CD4-positive, alpha-beta T cell treated with Interleukin-6 for 4 hours (primary cell): ENCODE measurements around the gene RNF214.
"Not testable (repeated sequence)": the region's sequence is repeated elsewhere in the genome, so short reads cannot be mapped to it uniquely, and the experiment has no call there.

Experiments used
- DNase-seq: peaks from one replicate; pipeline ENCODE4 v3.0.0-alpha.2; 2020; ENCODE audit warnings: mixed read lengths

The RNF214 gene

GRCh38 chr11:117232092-117232878, at the start of gene RNF214:
Gene RNF214 (plus strand): TSS chr11:117232671. CDS start chr11:117234273, 1,602 bp downstream.
- DNase-seq, result peak; percentile 79

DNA sequence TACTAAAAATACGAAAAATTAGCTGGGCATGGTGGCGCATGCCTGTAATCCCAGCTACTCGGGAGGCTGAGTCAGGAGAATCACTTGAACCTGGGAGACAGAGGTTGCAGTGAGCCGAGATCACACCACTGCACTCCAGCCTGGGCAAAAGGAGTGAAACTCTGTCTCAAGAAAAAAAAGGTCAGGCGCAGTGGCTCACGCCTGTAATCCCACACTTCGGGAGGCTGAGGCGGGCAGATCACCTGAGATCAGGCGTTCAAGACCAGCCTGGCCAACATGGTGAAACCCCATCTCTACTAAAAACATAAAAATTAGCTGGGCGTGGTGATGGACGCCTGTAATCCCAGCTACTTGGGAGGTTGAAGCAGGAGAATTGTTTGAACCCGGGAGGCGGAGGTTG, 49.3 kb upstream of the RNF214 start:
- DNase-seq, result not testable (repeated sequence)

DNA sequence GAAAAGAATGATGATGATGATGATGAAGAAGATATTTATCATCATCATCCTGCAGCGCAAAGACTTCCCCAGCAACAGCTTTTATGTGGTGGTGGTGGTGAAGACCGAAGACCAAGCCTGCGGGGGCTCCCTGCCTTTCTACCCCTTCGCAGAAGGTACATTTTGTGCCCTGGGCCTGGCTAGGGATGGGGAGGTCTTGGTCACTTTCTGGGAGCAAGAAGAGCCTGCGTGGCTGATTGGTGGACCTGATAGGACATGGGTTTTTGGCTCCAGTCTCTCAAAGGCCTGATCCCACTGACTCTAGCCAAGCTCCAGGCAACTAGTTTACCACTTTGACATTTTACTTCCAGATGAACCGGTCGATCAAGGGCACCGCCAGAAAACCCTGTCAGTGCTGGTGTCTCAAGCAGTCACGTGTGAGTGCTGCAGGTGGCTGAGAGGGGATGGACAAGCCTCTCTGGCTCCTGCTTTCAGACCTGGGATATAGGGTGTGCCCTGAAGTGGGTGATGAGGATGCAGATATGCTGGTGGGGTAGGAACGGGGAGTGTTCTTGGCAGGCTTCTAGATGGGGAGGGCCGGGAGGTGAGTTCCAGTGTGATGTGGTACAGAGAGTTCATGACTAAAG, 48.6 kb upstream of the RNF214 start:
- DNase-seq, result no peak

GRCh38 chr11:117185736-117186430, 46.6 kb upstream of the RNF214 start:
- no peak for DNase-seq

DNA sequence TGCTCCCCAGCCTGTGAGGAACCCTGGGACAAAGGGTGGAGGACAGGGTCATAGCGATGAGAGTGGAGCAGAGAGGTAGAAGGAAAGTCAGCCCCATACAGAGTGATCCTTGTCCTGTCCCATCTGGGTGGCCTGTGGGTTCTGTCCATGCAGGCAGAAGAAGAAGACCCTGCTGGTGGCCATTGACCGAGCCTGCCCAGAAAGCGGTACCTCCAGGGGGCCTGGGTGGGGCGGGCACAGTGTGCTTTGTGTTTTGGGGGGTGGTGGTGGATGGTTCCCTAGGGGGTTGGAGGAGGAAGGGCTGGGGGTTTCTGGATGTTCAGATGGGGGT, 46.1 kb upstream of the RNF214 start:
- DNase-seq, result no peak

- DNase-seq, result no peak
Measured at GRCh38 chr11:117187007-117187406, 45.5 kb upstream of the RNF214 start.

- DNase-seq, result no peak
Measured at GRCh38 chr11:117187428-117187798, 45.1 kb upstream of the RNF214 start.

- no peak for DNase-seq
Measured at GRCh38 chr11:117187799-117188481, 44.5 kb upstream of the RNF214 start.

DNA sequence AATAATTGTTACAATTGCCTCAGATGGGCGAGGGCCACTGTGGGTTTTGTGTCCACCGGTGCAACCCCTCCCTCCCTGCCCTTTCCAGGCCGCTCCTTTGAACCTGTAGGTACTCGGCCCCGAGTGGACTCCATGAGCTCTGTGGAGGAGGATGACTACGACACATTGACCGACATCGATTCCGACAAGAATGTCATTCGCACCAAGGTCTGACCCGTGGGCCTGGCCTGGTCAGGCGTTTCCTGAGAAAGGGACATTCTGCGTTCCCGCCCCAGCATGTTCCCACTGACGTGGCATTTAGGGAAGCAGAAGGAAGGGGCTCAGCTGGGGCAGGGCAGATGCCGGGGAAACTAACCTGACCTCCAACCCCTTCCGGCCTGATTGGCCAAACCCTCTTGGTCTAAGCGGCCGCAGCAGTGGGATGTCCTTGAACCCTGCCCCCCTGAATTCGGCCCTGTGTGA, 43.8 kb upstream of the RNF214 start:
- DNase-seq, result no peak

- DNase-seq, result no peak
Measured at GRCh38 chr11:117189191-117189940, 43.1 kb upstream of the RNF214 start.

DNA sequence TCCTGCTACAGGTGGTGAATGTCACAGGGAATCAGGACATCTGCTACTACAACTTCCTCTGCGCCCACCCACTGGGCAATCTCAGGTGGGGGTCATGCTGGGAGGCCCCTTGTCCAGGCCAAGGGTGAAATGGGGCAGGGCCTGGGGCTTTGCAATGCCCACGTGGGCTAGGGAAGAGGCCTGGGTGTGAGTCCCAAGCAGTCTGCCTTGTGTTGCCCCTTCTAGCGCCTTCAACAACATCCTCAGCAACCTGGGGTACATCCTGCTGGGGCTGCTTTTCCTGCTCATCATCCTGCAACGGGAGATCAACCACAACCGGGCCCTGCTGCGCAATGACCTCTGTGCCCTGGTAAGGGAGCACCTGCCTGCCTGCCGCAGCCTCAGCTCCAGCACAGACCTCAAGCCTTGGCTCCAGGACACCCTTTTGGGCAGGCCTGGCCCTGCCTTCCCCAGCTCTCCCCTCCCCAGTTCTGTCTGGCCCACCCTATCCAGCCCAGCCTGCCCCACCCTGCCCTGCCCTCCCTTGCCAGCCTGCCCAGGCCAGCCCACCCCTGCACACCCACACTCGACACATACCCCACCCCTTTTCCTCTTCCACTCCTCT, 42.4 kb upstream of the RNF214 start:
- DNase-seq, result no peak

GRCh38 chr11:117191680-117192400, 40.6 kb upstream of the RNF214 start:
- no peak for DNase-seq

GRCh38 chr11:117192401-117192875, 40.0 kb upstream of the RNF214 start:
- no peak for DNase-seq

DNA sequence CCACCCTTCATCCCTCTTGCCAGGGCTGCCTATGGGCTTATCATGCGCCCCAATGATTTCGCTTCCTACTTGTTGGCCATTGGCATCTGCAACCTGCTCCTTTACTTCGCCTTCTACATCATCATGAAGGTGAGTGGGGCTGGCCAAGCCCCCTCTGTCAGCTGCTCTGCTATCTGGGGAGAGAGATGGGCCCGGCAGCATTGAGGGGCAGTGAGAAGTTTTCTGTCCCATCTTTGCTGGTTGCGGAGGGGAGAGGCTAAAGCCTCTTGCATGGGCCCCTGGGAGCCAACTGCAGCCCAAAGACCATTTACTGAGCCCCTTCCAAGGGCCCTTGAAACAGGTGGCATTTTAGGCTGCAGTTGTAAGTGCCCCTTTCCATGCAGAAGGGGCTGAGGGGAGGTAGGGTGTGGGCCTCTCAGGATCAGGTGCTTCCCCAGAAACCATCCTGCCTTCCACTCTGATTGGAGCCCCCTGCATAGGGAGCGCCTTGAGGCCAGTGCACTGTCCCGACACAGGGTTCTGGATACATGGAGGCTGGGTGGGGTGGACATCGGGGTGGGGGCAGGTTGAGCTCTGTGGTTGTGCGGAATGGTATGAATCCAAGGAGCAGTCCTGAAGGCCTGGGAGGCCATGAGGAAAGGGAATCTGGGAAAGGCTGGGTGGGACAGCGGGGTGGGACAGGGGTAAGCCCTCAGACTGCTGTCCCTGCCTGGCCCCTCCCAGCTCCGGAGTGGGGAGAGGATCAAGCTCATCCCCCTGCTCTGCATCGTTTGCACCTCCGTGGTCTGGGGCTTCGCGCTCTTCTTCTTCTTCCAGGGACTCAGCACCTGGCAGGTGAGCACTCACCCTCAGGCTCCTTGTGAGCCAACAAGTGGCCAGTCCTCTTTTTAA, 39.1 kb upstream of the RNF214 start:
- DNase-seq, result no peak

DNA sequence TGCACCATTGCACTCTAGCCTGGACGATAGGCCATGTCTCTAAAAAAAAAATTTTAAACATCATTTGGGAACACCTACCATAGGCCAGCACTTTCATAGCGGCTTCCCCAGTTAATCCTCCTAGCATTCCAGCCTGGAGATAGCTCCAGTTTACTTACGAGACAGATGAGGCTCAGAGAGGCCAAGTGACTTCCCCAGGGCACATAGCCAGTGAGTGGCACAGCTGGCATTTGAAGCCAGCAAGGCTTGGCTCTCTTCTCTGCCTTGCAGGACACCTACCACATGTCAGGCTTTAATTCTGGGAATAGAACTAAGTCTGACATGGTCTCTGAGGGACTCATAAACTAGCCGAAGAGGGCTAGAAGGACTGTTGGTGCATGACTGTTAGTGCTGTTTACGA, 38.2 kb upstream of the RNF214 start:
- DNase-seq, result no peak

- DNase-seq, result no peak
Measured at GRCh38 chr11:117195258-117195657, 37.2 kb upstream of the RNF214 start.

DNA sequence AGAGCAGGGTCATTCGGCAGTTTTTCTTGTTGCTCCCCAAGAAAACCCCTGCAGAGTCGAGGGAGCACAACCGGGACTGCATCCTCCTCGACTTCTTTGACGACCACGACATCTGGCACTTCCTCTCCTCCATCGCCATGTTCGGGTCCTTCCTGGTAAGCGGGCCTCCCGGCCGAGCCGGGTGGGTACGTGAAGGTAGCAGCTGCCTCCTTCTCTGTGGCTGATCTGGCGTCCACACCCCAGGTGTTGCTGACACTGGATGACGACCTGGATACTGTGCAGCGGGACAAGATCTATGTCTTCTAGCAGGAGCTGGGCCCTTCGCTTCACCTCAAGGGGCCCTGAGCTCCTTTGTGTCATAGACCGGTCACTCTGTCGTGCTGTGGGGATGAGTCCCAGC, 36.7 kb upstream of the RNF214 start:
- no peak for DNase-seq

DNA sequence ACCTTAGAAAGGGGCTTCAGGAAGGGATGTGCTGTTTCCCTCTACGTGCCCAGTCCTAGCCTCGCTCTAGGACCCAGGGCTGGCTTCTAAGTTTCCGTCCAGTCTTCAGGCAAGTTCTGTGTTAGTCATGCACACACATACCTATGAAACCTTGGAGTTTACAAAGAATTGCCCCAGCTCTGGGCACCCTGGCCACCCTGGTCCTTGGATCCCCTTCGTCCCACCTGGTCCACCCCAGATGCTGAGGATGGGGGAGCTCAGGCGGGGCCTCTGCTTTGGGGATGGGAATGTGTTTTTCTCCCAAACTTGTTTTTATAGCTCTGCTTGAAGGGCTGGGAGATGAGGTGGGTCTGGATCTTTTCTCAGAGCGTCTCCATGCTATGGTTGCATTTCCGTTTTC, 35.5 kb upstream of the RNF214 start:
- no peak for DNase-seq

- no peak for DNase-seq
Measured at GRCh38 chr11:117197516-117198456, 34.7 kb upstream of the RNF214 start.
